ENCODE data around the gene PAPLN.
"Not testable (repeated sequence)": the region's sequence is repeated elsewhere in the genome, so short reads cannot be mapped to it uniquely, and the experiment has no call there.

PAPLN gene

DNA sequence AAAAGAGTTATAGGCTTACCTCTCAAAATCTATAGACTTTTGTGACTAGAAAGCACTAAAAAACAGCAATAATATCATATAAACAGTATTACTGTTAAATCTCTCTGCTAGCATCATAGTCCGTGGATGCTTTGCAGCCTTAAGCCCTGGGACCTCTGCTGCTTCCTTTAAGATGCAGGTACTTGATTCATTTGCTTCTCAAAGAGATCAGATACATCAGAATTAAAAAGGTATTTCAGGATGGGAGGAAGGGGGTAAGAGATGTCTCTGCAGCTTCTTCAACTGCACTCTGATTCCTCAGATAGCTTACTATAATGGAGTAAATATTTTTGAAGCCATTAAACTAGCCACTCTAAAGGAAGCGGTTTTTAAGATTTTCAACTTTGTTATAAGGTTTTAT, 49.3 kb downstream of the PAPLN start:
- Histone ChIP-seq H3K36me3 (ENCODE audit: insufficient read depth, low read length) (peaks cover 58% of the 10 kb centered on the region), H3K9ac (ENCODE audit: low read depth, low read length) (no peak overlapping the region), H3K27me3 (ENCODE audit: control insufficient read depth, insufficient read depth, low read length) (no peaks in the 10 kb centered on the region), H3K9me3 (replicated peaks; ENCODE audit: low read length) (no peaks in the 10 kb centered on the region), H3K4me3 (ENCODE audit: low read length) (no peak overlapping the region), H3K4me2 (ENCODE audit: low read length) (no peak overlapping the region), H3K4me1 (ENCODE audit: control insufficient read depth, insufficient read depth, low read length) (no peaks in the 10 kb centered on the region)

DNA sequence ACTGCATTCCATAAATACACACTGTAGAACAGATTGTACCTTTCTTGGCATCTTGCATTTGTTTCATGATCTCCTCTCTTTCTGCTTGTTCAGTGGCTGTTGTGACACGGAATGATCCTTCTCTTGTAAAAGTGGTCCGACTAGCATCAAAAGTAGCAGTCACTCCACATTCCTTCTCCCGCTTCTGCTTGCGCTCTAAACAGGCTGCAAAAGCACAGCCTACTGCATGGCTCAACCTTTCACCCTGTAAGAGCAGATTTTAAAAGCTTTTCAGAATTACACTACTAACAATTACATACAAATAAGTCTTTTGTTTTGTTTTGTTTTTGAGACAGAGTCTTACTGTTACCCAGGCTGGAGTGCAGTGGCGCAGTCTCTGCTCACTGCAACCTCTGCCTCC, 49.8 kb downstream of the PAPLN start:
- H3K4me2 ChIP-seq (ENCODE audit: low read length), result no peak overlapping the region
- H3K4me1 ChIP-seq (ENCODE audit: control insufficient read depth, insufficient read depth, low read length), result no peaks in the 10 kb centered on the region
- no peak overlapping the region for H3K9ac ChIP-seq (ENCODE audit: low read depth, low read length)
- H3K9me3 ChIP-seq (replicated peaks; ENCODE audit: low read length), result no peaks in the 10 kb centered on the region
- no peak overlapping the region for H3K4me3 ChIP-seq (ENCODE audit: low read length)
- peaks cover 56% of the 10 kb centered on the region for H3K36me3 ChIP-seq (ENCODE audit: insufficient read depth, low read length)
- H3K27me3 ChIP-seq (ENCODE audit: control insufficient read depth, insufficient read depth, low read length), result no peaks in the 10 kb centered on the region

DNA sequence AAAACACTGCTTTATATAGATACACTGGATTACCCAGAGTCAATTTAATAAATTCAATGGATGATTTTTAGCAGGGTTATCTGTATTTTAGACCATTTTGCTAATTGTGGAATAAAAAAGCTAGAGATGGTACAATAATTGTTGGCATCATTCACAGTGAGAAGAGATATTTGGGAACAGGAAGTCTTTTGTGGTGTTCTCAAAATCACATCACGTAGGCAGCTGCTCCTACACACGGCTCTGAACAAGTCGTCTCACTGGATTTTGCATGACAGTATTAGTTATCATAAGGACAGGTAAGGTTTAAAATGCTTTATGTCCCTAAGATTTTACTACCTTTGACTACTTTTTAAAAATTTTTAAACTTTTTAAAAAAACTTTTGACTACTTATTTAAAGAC, 52.0 kb downstream of the PAPLN start:
- Histone ChIP-seq H3K27me3 (ENCODE audit: control insufficient read depth, insufficient read depth, low read length) (no peaks in the 10 kb centered on the region), H3K9me3 (replicated peaks; ENCODE audit: low read length) (no peaks in the 10 kb centered on the region), H3K4me2 (ENCODE audit: low read length) (no peak overlapping the region), H3K36me3 (ENCODE audit: insufficient read depth, low read length) (peaks cover 50% of the 10 kb centered on the region), H3K4me3 (ENCODE audit: low read length) (no peak overlapping the region), H3K9ac (ENCODE audit: low read depth, low read length) (no peak overlapping the region), H3K4me1 (ENCODE audit: control insufficient read depth, insufficient read depth, low read length) (no peaks in the 10 kb centered on the region)

DNA sequence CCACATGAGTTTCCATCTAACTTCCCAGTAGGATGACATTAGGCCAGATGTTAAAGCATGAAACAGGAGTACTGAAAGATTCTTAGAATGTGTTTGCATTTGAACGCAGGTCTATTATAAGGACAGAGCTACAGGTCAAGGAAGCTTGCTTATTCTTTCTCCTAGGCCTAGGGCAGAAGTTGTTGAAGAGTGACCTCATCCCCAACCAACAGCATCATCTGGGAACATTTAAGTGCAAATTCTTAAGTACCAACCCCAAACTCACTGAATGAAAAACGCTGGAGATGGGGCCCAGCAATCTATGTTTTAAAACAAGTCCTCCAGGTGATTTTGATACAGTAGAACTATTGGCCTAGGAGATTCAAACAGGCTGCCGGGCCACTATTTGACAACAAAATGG, 52.4 kb downstream of the PAPLN start:
- H3K27me3 ChIP-seq (ENCODE audit: control insufficient read depth, insufficient read depth, low read length), result no peaks in the 10 kb centered on the region
- H3K36me3 ChIP-seq (ENCODE audit: insufficient read depth, low read length), result peaks cover 49% of the 10 kb centered on the region
- H3K4me2 ChIP-seq (ENCODE audit: low read length), result no peak overlapping the region
- H3K4me1 ChIP-seq (ENCODE audit: control insufficient read depth, insufficient read depth, low read length), result no peaks in the 10 kb centered on the region
- no peak overlapping the region for H3K4me3 ChIP-seq (ENCODE audit: low read length)
- H3K9ac ChIP-seq (ENCODE audit: low read depth, low read length), result no peak overlapping the region
- no peaks in the 10 kb centered on the region for H3K9me3 ChIP-seq (replicated peaks; ENCODE audit: low read length)

DNA sequence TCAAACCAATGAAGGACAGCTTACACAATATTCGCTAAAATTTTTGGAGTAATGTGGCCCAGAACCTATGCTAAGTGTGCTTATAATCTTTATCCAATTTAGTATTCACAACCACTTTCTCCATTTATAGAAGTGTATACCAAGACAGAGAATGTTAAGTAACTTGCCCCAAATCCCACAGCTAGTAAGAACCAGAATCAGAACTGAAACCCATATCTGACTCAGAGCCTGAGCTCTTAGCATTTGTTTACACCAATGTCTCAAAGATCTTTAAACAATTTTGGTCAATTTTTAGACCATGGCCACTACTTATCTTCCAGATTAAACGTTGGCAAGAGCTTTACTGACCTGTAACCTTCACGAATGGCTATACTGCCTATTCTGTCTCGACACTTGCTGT, 53.0 kb downstream of the PAPLN start:
- H3K4me2 ChIP-seq (ENCODE audit: low read length), result no peak overlapping the region
- H3K27me3 ChIP-seq (ENCODE audit: control insufficient read depth, insufficient read depth, low read length), result no peaks in the 10 kb centered on the region
- H3K9ac ChIP-seq (ENCODE audit: low read depth, low read length), result no peak overlapping the region
- no peak overlapping the region for H3K4me3 ChIP-seq (ENCODE audit: low read length)
- H3K36me3 ChIP-seq (ENCODE audit: insufficient read depth, low read length), result peaks cover 45% of the 10 kb centered on the region
- H3K9me3 ChIP-seq (replicated peaks; ENCODE audit: low read length), result no peaks in the 10 kb centered on the region
- no peaks in the 10 kb centered on the region for H3K4me1 ChIP-seq (ENCODE audit: control insufficient read depth, insufficient read depth, low read length)

DNA sequence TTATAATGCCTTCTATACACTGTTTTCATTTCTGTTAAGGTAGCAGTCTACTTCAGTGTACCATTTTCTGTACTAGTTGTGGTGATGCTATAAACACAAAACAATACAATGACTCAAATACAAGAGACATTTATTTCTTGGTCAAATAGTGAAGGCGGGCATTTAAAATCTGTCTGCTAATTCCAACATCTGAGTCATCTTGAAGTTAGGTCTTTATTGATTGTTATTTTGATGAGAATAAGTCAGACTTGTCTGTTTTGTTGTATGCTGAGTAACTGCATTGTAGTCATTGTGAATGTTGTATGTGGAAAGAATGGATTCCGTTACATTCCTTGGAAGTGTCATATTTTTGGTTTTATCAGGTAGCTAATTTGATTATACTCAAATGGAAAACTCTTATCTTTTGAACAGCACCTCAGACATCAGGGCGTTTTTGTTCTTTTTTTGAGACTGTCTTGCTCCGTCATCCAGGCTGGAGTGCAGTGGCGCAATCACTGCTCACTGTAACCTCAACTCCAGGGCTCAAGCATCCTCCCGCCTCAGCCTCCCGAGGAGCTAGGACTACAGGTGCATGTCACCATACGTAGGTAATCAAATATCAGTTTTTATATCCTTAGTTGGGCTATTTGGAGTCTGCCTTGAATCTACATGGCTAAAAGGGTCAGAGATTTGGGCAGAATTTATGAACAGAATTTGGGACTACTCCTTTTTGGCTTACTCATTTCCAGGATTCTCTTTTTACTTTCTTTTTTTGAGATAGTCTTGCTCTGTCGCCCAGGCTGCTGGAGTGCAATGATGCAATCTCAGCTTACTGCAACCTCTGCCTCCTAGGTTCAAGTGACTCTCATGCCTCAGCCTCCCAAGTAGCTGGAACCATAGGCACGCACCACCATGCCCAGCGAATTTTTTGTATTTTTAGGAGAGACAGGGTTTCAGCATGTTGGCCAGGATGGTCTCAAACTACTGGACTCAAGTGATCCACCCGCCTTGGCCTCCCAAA, 56.8 kb downstream of the PAPLN start:
- Histone ChIP-seq H3K36me3 (ENCODE audit: insufficient read depth, low read length) (peaks cover 30% of the 10 kb centered on the region), H3K27me3 (ENCODE audit: control insufficient read depth, insufficient read depth, low read length) (no peaks in the 10 kb centered on the region)

DNA sequence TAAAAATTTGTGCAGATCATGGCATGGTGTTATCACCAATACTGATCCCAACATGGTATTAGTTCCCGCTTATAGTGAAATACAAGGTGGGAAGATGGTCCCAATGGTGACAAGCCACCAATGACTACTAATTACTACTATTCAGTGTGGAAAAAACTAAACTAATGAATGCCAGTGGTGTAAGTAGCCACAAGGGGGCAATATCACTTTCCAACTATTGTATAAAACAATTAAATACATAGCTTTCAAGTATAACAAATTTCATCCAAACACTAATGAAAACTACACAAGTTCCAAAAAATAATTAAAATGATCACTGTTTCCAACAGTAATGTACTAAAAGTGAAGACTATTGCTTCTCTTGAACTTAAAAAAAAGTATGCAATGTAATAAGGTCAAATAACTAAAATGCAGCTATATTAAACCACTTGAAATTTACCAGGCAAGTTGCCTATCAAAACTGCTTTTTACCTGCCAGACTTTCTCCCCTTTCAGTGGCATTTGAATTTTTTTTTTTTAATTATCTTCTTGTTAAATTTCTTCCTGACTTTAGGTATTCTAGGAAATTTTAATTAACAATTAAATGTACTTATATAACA, 58.0 kb downstream of the PAPLN start:
- Histone ChIP-seq H3K4me1 (ENCODE audit: control insufficient read depth, insufficient read depth, low read length) (no peaks in the 10 kb centered on the region), H3K9ac (ENCODE audit: low read depth, low read length) (no peak overlapping the region), H3K4me2 (ENCODE audit: low read length) (no peak overlapping the region), H3K9me3 (replicated peaks; ENCODE audit: low read length) (no peaks in the 10 kb centered on the region), H3K4me3 (ENCODE audit: low read length) (no peak overlapping the region), H3K36me3 (ENCODE audit: insufficient read depth, low read length) (peaks cover 26% of the 10 kb centered on the region), H3K27me3 (ENCODE audit: control insufficient read depth, insufficient read depth, low read length) (no peaks in the 10 kb centered on the region)

More for the DNA sequence above, 56.8 kb downstream of the PAPLN start:
- Histone ChIP-seq H3K9me3 (replicated peaks; ENCODE audit: low read length) (no peaks in the 10 kb centered on the region), H3K9ac (ENCODE audit: low read depth, low read length) (no peak overlapping the region), H3K4me3 (ENCODE audit: low read length) (no peak overlapping the region), H3K4me1 (ENCODE audit: control insufficient read depth, insufficient read depth, low read length) (no peaks in the 10 kb centered on the region), H3K4me2 (ENCODE audit: low read length) (no peak overlapping the region)

DNA sequence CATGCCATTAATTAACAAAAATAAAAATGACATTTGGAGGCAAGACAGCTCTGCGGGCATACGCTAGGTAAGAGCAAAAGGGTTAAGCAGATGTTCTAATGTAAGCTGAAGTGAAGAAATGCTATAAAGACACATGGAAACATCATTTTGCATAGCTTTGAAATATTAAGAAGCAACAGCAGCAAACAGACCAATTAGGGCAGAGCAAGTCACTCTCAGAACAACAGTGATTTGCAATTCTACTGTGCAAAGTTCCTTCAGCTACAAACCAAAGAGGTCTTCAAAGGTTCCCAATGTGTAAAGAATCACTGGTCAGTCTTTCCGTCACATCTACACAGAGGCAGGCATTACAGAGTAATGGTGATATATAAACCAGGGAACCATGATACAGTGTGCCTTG, 68.2 kb downstream of the PAPLN start:
- Histone ChIP-seq H3K4me3 (ENCODE audit: low read length) (no peak overlapping the region), H3K27me3 (ENCODE audit: control insufficient read depth, insufficient read depth, low read length) (no peaks in the 10 kb centered on the region), H3K4me1 (ENCODE audit: control insufficient read depth, insufficient read depth, low read length) (no peaks in the 10 kb centered on the region), H3K9ac (ENCODE audit: low read depth, low read length) (no peak overlapping the region), H3K9me3 (replicated peaks; ENCODE audit: low read length) (no peaks in the 10 kb centered on the region), H3K36me3 (ENCODE audit: insufficient read depth, low read length) (peaks cover 15% of the 10 kb centered on the region), H3K4me2 (ENCODE audit: low read length) (no peak overlapping the region)

DNA sequence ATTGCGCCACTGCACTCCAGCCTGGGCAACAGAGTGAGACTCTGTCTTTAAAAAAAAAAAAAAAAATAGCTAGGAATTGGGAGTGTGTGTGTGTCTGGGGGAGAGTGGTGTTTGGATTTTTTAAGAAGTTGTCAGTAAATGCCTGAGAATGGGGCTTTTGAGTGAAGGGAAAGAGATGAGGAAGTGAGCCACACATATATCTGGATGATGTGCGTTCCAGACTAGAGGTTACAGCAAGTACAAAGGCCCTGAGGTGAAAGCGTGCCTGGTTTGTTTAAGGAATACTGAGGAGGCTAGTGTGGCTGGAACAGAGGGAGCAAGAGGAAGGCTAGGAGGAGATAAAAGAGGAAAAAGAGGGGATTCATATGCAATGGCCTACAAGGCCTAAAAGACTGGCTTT, 70.0 kb downstream of the PAPLN start:
- no peak overlapping the region for H3K9ac ChIP-seq (ENCODE audit: low read depth, low read length)
- H3K36me3 ChIP-seq (ENCODE audit: insufficient read depth, low read length), result peaks cover 15% of the 10 kb centered on the region
- H3K4me1 ChIP-seq (ENCODE audit: control insufficient read depth, insufficient read depth, low read length), result peaks cover 10% of the 10 kb centered on the region
- no peaks in the 10 kb centered on the region for H3K9me3 ChIP-seq (replicated peaks; ENCODE audit: low read length)
- H3K27me3 ChIP-seq (ENCODE audit: control insufficient read depth, insufficient read depth, low read length), result no peaks in the 10 kb centered on the region
- H3K4me3 ChIP-seq (ENCODE audit: low read length), result no peak overlapping the region
- no peak overlapping the region for H3K4me2 ChIP-seq (ENCODE audit: low read length)

DNA sequence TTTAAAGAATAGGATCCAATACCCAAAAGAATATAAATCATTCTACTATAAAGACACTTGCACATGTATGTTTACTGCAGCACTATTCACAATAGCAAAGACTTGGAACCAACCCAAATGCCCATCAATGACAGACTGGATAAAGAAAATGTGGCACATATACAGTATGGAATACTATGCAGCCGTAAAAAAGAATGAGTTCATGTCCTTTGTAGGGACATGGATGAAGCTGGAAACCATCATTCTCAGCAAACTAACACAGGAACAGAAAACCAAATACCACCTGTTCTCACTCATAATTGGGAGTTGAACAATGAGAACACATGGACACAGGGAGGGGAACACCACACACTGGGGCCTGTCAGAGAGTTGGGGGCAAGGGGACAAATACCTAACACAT, 71.9 kb downstream of the PAPLN start:
- Histone ChIP-seq H3K4me1 (ENCODE audit: control insufficient read depth, insufficient read depth, low read length) (peaks cover 10% of the 10 kb centered on the region), H3K36me3 (ENCODE audit: insufficient read depth, low read length) (peaks cover 15% of the 10 kb centered on the region)
- not testable (repeated sequence) for H3K9me3 ChIP-seq (replicated peaks; ENCODE audit: low read length); H3K27me3 ChIP-seq (ENCODE audit: control insufficient read depth, insufficient read depth, low read length); H3K4me3 ChIP-seq (ENCODE audit: low read length); H3K4me2 ChIP-seq (ENCODE audit: low read length); H3K9ac ChIP-seq (ENCODE audit: low read depth, low read length)

DNA sequence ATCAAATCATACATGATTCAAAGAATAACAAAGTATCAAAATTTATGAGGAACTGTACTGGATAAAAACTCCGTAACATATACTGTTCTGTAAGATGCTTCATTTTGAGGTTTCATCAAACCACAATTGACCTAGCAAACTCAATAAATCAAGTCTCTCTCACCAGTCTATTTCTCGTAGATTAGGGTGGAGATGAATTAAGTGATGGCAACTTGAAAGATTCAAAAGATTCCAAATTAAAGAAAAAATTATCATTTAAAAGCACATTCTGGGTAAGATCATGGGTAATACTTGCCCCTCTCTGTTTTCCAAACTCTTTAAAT, 74.4 kb downstream of the PAPLN start:
- Histone ChIP-seq H3K9ac (ENCODE audit: low read depth, low read length) (no peak overlapping the region), H3K4me3 (ENCODE audit: low read length) (no peak overlapping the region), H3K9me3 (replicated peaks; ENCODE audit: low read length) (no peaks in the 10 kb centered on the region), H3K27me3 (ENCODE audit: control insufficient read depth, insufficient read depth, low read length) (no peaks in the 10 kb centered on the region), H3K36me3 (ENCODE audit: insufficient read depth, low read length) (peaks cover 11% of the 10 kb centered on the region), H3K4me1 (ENCODE audit: control insufficient read depth, insufficient read depth, low read length) (peaks cover 10% of the 10 kb centered on the region), H3K4me2 (ENCODE audit: low read length) (no peak overlapping the region)

DNA sequence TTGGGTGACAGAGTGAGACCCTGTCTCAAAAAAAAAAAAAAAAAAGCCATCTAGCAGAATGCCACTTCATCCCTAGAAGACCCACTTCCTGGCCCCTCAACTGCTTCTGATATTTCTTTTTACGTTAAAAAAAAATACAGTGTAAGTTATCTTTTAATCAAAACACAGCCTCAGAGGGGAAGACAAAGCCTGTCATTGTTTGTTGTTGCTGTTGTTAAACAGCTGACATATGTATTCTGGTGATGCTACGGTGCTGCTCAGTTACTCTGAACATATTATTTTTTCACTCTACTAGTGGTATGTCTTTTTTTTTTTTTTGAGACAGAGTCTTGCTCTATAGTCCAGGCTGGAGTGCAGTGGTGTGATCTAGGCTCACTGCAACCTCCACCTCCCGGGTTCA, 75.4 kb downstream of the PAPLN start:
- Histone ChIP-seq H3K36me3 (ENCODE audit: insufficient read depth, low read length) (peaks cover 8% of the 10 kb centered on the region), H3K4me1 (ENCODE audit: control insufficient read depth, insufficient read depth, low read length) (peaks cover 10% of the 10 kb centered on the region), H3K4me2 (ENCODE audit: low read length) (no peak overlapping the region), H3K4me3 (ENCODE audit: low read length) (no peak overlapping the region), H3K9me3 (replicated peaks; ENCODE audit: low read length) (no peaks in the 10 kb centered on the region), H3K9ac (ENCODE audit: low read depth, low read length) (no peak overlapping the region), H3K27me3 (ENCODE audit: control insufficient read depth, insufficient read depth, low read length) (no peaks in the 10 kb centered on the region)
